Urinary bladder (tissue), 4 donors: Measurements from ENCODE around the gene NDUFA8. TPM values are rescaled to one million over a fixed set of nuclear protein-coding genes. Genes with fewer than 3 reads are reported as not detected.

Experiments
- DNase-seq: peaks from one replicate; pipeline ENCODE4 v3.0.0-alpha.2; 2015; ENCODE audit errors: extremely low spot score
- H3K27ac ChIP-seq: one replicate; pipeline ENCODE4 v1.5.1; 2013; ENCODE audit warnings: low read depth, mild to moderate bottlenecking, moderate library complexity
- H3K36me3 ChIP-seq: one replicate; pipeline ENCODE4 v1.6.1; 2013; ENCODE audit warnings: mild to moderate bottlenecking, moderate library complexity; ENCODE audit not compliant: insufficient read depth
- H3K4me1 ChIP-seq: one replicate; pipeline ENCODE4 v1.6.1; 2013; ENCODE audit warnings: mild to moderate bottlenecking, moderate library complexity; ENCODE audit not compliant: insufficient read depth
- H3K4me3 ChIP-seq: one replicate; pipeline ENCODE4 v1.5.1; 2013; ENCODE audit warnings: low read depth, low read length
- WGBS: extraction: QIAGEN DNeasy Blood & Tissue Kit; methylation state at CpG from one replicate; pipeline ENCODE4 v1.1.7; 2013; 5-methylcytosine and 5-hydroxymethylcytosine counted together
- polyA plus RNA-seq: library from polyadenylated mRNA; stranded (reverse); fragments of 200-250 nt; gene quantifications from one replicate; pipeline ENCODE4 v1.2.3, GENCODE V29; 2013
- total RNA-seq: library from RNA; depleted of rRNA; stranded (reverse); fragments of >200 nt; gene quantifications from one replicate; pipeline ENCODE4 v1.2.3, GENCODE V29; 2014
- donor health status: healthy with polysubstance abuse.
- donor health status: healthy.

The NDUFA8 gene
- total and polyA plus RNA-seq, 2 donors = 24.7 to 107 TPM

GRCh38 chr9:122173670-122174069 lies 14.1 kb upstream of the NDUFA8 start:
- no peaks in the 10 kb centered on the region for H3K36me3 ChIP-seq
- no peaks in the 10 kb centered on the region for H3K4me1 ChIP-seq
- no peak for DNase-seq
- H3K4me3 ChIP-seq = no peak overlapping the region
- no peak overlapping the region for H3K27ac ChIP-seq
- WGBS = 84% methylated on average over 3 of the region's 3 CpGs

- Histone ChIP-seq H3K4me1 (no peaks in the 10 kb centered on the region), H3K27ac (no peak overlapping the region), H3K36me3 (no peaks in the 10 kb centered on the region), H3K4me3 (no peak overlapping the region)
- DNase-seq = no peak
- WGBS = 83% methylated on average over 7 of the region's 7 CpGs
Measured at GRCh38 chr9:122172131-122172530, 12.6 kb upstream of the NDUFA8 start.

- no peak overlapping the region for H3K27ac ChIP-seq
- no peaks in the 10 kb centered on the region for H3K36me3 ChIP-seq
- no peak for DNase-seq
- no peaks in the 10 kb centered on the region for H3K4me1 ChIP-seq
- 61% methylated on average over 3 of the region's 3 CpGs for WGBS
- no peak overlapping the region for H3K4me3 ChIP-seq
Measured at GRCh38 chr9:122168356-122168755, 8.8 kb upstream of the NDUFA8 start.

GRCh38 chr9:122164286-122164685 lies 4.7 kb upstream of the NDUFA8 start:
- Histone ChIP-seq H3K27ac (no peak overlapping the region), H3K36me3 (no peaks in the 10 kb centered on the region), H3K4me3 (no peak overlapping the region), H3K4me1 (no peaks in the 10 kb centered on the region)
- DNase-seq = no peak
- WGBS = 21% methylated on average over 2 of the region's 2 CpGs

- H3K4me3 ChIP-seq = no peak overlapping the region
- peaks cover 2% of the 10 kb centered on the region for H3K4me1 ChIP-seq
- no peaks in the 10 kb centered on the region for H3K36me3 ChIP-seq
- H3K27ac ChIP-seq = no peak overlapping the region
- no peak for DNase-seq
Measured at GRCh38 chr9:122162415-122162814, 2.8 kb upstream of the NDUFA8 start.

GRCh38 chr9:122159925-122160246 lies 307 bp upstream of the NDUFA8 start:
- no peak for DNase-seq
- H3K4me1 ChIP-seq = peaks cover 2% of the 10 kb centered on the region
- no peak overlapping the region for H3K27ac ChIP-seq
- 21% methylated on average over 6 of the region's 6 CpGs for WGBS
- H3K4me3 ChIP-seq = peak overlapping the region; percentile 67
- H3K36me3 ChIP-seq = no peaks in the 10 kb centered on the region

GRCh38 chr9:122158202-122158601 lies 1.4 kb downstream of the NDUFA8 start:
- Histone ChIP-seq H3K27ac (no peak overlapping the region), H3K4me3 (no peak overlapping the region), H3K4me1 (peaks cover 2% of the 10 kb centered on the region), H3K36me3 (no peaks in the 10 kb centered on the region)
- 82% methylated on average over 3 of the region's 3 CpGs for WGBS
- DNase-seq = no peak

- no peak for DNase-seq
- Histone ChIP-seq H3K4me1 (peaks cover 2% of the 10 kb centered on the region), H3K4me3 (no peak overlapping the region), H3K27ac (no peak overlapping the region), H3K36me3 (no peaks in the 10 kb centered on the region)
- 82% methylated on average over 4 of the region's 4 CpGs for WGBS
Measured at GRCh38 chr9:122155796-122156195, 3.8 kb downstream of the NDUFA8 start.

GRCh38 chr9:122151267-122151828 lies 8.2 kb downstream of the NDUFA8 start:
- DNase-seq = no peak
- no peaks in the 10 kb centered on the region for H3K4me1 ChIP-seq
- no peak overlapping the region for H3K27ac ChIP-seq
- H3K36me3 ChIP-seq = peaks cover 2% of the 10 kb centered on the region
- no peak overlapping the region for H3K4me3 ChIP-seq
- 72% methylated on average over 4 of the region's 4 CpGs for WGBS

GRCh38 chr9:122145592-122145863 lies 14.1 kb downstream of the NDUFA8 start:
- 81% methylated on average over 2 of the region's 2 CpGs for WGBS
- Histone ChIP-seq H3K27ac (no peak overlapping the region), H3K4me1 (no peaks in the 10 kb centered on the region), H3K36me3 (peaks cover 2% of the 10 kb centered on the region), H3K4me3 (no peak overlapping the region)
- no peak for DNase-seq

GRCh38 chr9:122144836-122145591 lies 14.6 kb downstream of the NDUFA8 start:
- Histone ChIP-seq H3K4me3 (no peak overlapping the region), H3K27ac (no peak overlapping the region), H3K4me1 (no peaks in the 10 kb centered on the region), H3K36me3 (peaks cover 2% of the 10 kb centered on the region)
- DNase-seq = no peak
- 73% methylated on average over 3 of the region's 3 CpGs for WGBS

- H3K36me3 ChIP-seq = no peaks in the 10 kb centered on the region
Measured at GRCh38 chr9:122143876-122144405, 15.6 kb downstream of the NDUFA8 start.

GRCh38 chr9:122143296-122143695 lies 16.3 kb downstream of the NDUFA8 start:
- Histone ChIP-seq H3K4me3 (no peak overlapping the region), H3K4me1 (no peaks in the 10 kb centered on the region), H3K36me3 (no peaks in the 10 kb centered on the region), H3K27ac (no peak overlapping the region)
- no peak for DNase-seq
- 81% methylated on average over 1 of the region's 1 CpG for WGBS

More at GRCh38 chr9:122143876-122144405, 15.6 kb downstream of the NDUFA8 start:
- H3K27ac ChIP-seq = no peak overlapping the region
- H3K4me1 ChIP-seq = no peaks in the 10 kb centered on the region
- no peak overlapping the region for H3K4me3 ChIP-seq
- DNase-seq = no peak
- WGBS = 75% methylated on average over 14 of the region's 14 CpGs

GRCh38 chr9:122141671-122142070 lies 17.9 kb downstream of the NDUFA8 start:
- DNase-seq = no peak
- Histone ChIP-seq H3K27ac (no peak overlapping the region), H3K4me1 (no peaks in the 10 kb centered on the region), H3K4me3 (no peak overlapping the region), H3K36me3 (no peaks in the 10 kb centered on the region)
- WGBS = 80% methylated on average over 5 of the region's 5 CpGs
